VCaP (cell line): ENCODE results near the gene METRNL.
"Not testable (repeated sequence)": the region's sequence is repeated elsewhere in the genome, so short reads cannot be mapped to it uniquely, and the experiment has no call there.

Source experiments
- H3K27ac ChIP-seq: fragments of 450-650 bp; 2 replicates; pipeline ENCODE4 v1.5.1; 2017
- TF ChIP-seq, protein P1 (sequence below): fragments of 450-650 bp; conservative IDR thresholded peaks from 2 replicates; pipeline ENCODE4 v1.5.1; 2017; ENCODE audit warnings: mild to moderate bottlenecking, moderate library complexity

The METRNL gene

DNA sequence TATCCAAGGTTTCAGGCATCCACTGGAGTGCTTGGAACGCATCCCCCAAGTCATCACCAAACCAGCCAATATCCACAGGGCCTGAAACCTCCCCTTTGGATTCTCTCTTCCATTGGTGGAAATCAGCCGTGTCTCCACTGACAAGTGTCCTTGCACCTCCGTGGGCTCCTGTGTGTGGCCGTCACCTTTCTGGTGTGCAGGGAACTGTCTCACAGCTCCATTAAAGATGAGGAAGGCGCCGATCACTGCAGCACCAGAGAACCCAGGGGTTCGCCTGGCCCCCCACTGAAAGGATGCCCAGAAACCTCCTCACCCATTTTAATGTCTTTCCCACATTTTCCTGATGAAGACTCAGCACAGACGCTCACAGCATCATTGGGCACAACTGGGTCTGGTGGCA, 17.8 kb upstream of the METRNL start:
- H3K27ac ChIP-seq = no peak overlapping the region
- TF ChIP-seq, protein P1, sequence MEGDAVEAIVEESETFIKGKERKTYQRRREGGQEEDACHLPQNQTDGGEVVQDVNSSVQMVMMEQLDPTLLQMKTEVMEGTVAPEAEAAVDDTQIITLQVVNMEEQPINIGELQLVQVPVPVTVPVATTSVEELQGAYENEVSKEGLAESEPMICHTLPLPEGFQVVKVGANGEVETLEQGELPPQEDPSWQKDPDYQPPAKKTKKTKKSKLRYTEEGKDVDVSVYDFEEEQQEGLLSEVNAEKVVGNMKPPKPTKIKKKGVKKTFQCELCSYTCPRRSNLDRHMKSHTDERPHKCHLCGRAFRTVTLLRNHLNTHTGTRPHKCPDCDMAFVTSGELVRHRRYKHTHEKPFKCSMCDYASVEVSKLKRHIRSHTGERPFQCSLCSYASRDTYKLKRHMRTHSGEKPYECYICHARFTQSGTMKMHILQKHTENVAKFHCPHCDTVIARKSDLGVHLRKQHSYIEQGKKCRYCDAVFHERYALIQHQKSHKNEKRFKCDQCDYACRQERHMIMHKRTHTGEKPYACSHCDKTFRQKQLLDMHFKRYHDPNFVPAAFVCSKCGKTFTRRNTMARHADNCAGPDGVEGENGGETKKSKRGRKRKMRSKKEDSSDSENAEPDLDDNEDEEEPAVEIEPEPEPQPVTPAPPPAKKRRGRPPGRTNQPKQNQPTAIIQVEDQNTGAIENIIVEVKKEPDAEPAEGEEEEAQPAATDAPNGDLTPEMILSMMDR = no peak

GRCh38 chr17:83062011-83062817, 17.2 kb upstream of the METRNL start:
- TF ChIP-seq, protein P1 = no peak
- H3K27ac ChIP-seq = no peak overlapping the region

DNA sequence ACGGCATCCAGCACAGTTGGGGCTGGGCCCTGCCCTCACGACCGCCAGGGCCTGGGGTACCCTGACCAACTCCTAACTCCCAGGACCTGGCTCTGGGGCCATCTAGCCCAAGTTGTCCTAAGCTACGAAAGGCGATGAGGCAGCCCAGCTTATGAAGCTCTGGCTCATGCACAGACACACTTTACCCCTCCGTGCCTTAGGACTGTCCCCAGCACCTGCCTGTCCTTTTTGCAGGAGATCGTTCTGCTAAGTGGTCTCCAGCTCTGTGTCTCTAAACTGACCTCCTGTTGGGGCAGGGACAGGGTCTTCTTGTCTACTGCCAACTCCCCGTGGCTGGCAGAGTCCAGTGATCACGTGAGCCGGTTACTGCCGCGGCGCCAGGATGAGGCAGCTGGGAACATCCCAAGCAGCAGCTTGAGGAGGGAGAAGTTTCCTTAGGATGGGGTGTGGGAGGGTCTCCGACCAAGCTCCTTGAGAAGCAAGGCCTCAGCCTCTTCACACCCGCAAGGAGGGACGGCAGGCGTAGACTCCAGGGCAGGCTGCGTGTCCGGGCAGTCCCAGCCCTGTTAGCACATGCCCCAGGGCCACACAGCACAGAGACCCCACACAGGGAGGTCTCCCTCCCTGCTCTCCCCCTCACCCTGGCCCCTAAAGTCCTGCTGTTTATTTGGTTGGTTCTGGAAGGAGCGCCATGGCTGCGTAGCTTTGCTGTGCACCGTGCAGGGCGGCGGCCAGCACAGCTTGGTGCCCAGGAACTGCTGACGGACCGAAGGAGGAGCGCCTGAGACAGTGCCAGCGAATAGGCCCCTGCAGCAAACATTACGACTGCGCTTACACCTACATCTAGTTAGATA, 16.4 kb upstream of the METRNL start:
- TF ChIP-seq, protein P1 = no peak
- no peak overlapping the region for H3K27ac ChIP-seq

GRCh38 chr17:83064021-83064731, 15.2 kb upstream of the METRNL start:
- peak overlapping the region; percentile 72 for H3K27ac ChIP-seq
- TF ChIP-seq, protein P1 = no peak

DNA sequence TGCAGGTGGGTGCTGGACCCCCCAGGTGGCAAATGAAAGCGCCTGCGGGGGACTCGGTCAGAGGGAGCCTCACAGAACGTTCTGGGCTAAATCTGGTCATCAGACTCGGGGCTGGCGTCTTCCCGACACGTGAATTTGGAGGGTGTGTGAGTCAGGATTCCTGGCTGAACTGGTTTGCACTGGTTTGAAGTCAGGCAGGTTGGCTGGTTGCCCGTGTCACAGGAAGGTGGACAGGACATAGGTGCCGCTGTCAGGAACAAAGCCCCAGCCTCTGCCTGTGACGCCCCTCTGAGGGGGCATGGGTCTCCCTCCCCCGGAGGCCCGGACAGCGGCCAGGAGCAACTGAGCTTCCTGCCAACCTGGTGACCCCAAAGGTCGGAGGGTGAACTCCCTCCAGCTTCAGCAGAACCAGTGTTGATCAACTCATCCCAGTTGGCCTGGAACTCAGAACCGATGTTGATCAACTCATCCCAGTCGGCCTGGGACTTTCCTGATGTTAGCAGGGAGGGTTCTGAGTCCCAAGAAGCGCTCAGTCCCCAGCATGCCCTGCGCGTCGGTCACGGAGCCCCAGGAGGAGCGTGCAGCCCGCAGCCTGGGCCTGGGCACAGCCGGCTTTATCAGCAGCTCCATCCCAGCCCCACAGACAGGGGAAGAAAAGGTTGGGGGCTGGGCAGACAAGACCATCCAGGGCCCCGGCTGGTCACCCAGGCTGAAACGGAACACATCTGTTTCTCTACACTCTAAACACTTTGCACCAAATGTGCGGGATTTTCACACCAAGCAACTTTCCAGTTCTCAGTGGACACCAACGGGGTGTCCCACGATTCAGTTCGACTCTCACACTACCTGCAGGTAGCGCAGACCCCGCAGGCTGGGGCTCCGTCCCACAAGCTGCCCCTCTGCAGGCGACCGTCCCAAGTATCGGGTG, 14.4 kb upstream of the METRNL start:
- TF ChIP-seq, protein P1 = no peak
- H3K27ac ChIP-seq = peak overlapping the region; percentile 72

- TF ChIP-seq, protein P1 = no peak
- H3K27ac ChIP-seq = peak overlapping the region; percentile 72; the same call in 1 of the 2 replicates
Observed at GRCh38 chr17:83065660-83066542, 13.5 kb upstream of the METRNL start.

GRCh38 chr17:83066543-83066890, 12.9 kb upstream of the METRNL start:
- H3K27ac ChIP-seq = not testable (repeated sequence)
